Suprapubic skin (tissue), 4 donors: Measurements from ENCODE around the gene PTPN14. TPM values are rescaled to one million over a fixed set of nuclear protein-coding genes. Genes with fewer than 3 reads are reported as not detected.

Experiments
- DNase-seq, 2 donors: peaks; one replicate each; pipeline ENCODE4 v3.0.0-alpha.2; 2019; ENCODE audit warnings: low spot score in 2 of 2
- H3K27ac ChIP-seq: fragments of 200-600 bp; sonication (generic); one replicate; pipeline ENCODE4 v1.5.1; 2019
- H3K27me3 ChIP-seq: fragments of 200-600 bp; sonication (generic); one replicate; pipeline ENCODE4 v1.5.1; 2019
- H3K36me3 ChIP-seq: fragments of 200-600 bp; sonication (generic); one replicate; pipeline ENCODE4 v1.5.1; 2019
- H3K4me1 ChIP-seq: fragments of 200-600 bp; sonication (generic); one replicate; pipeline ENCODE4 v1.5.1; 2019
- H3K4me3 ChIP-seq: fragments of 200-600 bp; sonication (generic); one replicate; pipeline ENCODE4 v1.5.1; 2019; ENCODE audit warnings: mild to moderate bottlenecking
- H3K9me3 ChIP-seq: fragments of 200-600 bp; sonication (generic); one replicate; pipeline ENCODE4 v1.5.1; 2019
- EP300 ChIP-seq: sonication (generic); formaldehyde crosslinking; IDR thresholded peaks from one replicate; pipeline ENCODE4 v1.6.1; 2017; ENCODE audit warnings: antibody characterized with exemption
- POLR2A ChIP-seq, 2 donors: fragments of 450-650 bp; IDR thresholded peaks; one replicate each; pipeline ENCODE4 v1.6.1; 2017; ENCODE audit warnings: antibody characterized with exemption in 2 of 2, mild to moderate bottlenecking in 2 of 2, moderate library complexity in 2 of 2
- POLR2AphosphoS5 ChIP-seq, 3 donors: sonication (generic); formaldehyde crosslinking; IDR thresholded peaks; one replicate each; pipeline ENCODE4 v1.6.1; 2017; ENCODE audit warnings: antibody characterized with exemption in 3 of 3
- WGBS: methylation state at CpG from one replicate; pipeline ENCODE4 v1.1.5; 2018; 5-methylcytosine and 5-hydroxymethylcytosine counted together
- total RNA-seq, 4 donors: library from RNA; depleted of rRNA; stranded (reverse); fragments of >200 nt; gene quantifications; one replicate each; pipeline ENCODE4 v1.1.0, GENCODE V29; 2016
- TF ChIP-seq, protein P1 (sequence below), 2 donors: fragments of 200-600 bp in 1 of 2; fragments of 450-650 bp in 1 of 2; sonication (generic) in 1 of 2; IDR thresholded peaks; one replicate each; pipeline ENCODE4 v1.5.1; 2016 to 2019; ENCODE audit warnings: antibody characterized with exemption in 2 of 2, mild to moderate bottlenecking in 1 of 2, moderate library complexity in 1 of 2

Gene PTPN14
- total RNA-seq, 4 donors from 2014 or later = 67.9 to 159 (median 96.4) TPM

DNA sequence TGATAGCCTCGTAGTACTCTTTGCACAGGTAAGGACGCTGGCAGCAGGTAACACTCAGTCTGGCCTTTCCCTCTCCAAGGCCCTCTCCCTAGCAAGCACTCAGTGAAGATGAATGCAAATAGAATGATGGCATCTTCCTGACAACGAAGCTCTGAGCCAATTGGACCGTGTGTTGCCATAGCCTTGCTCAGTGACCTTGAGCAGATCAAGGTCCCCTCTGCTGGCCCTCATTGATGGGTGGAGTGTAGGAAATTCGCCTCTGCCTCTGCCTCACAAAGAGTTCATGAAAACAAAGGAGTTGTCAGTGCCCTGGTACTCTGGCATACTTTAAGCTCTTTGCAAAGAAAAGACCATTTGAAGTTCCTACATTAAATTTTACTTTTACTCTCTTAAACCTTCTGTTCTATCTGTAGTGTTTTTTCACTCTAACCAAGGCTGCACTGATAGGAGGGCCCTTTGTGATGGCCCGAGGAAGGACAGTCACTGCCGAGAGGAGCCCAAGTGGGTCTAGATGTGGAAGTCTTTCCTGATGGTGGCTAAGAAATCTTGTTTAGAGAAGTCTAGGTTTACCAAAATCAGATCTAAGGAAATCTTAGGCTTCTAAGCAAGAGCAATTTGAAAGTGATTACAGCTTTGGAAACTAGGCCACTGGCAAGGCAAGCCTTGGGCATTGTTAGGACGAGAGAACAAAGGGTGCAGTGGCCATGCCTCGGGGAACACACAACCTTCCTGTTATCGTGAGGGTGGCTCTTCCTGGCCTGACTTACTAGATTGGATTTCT lies 232.3 kb downstream of the PTPN14 start:
- H3K27me3 ChIP-seq = no peaks in the 10 kb centered on the region
- TF ChIP-seq POLR2AphosphoS5 (IDR thresholded peaks at IDR 0.05) (no peak), POLR2A (IDR thresholded peaks at IDR 0.05) (no peak)
- TF ChIP-seq, protein P1, sequence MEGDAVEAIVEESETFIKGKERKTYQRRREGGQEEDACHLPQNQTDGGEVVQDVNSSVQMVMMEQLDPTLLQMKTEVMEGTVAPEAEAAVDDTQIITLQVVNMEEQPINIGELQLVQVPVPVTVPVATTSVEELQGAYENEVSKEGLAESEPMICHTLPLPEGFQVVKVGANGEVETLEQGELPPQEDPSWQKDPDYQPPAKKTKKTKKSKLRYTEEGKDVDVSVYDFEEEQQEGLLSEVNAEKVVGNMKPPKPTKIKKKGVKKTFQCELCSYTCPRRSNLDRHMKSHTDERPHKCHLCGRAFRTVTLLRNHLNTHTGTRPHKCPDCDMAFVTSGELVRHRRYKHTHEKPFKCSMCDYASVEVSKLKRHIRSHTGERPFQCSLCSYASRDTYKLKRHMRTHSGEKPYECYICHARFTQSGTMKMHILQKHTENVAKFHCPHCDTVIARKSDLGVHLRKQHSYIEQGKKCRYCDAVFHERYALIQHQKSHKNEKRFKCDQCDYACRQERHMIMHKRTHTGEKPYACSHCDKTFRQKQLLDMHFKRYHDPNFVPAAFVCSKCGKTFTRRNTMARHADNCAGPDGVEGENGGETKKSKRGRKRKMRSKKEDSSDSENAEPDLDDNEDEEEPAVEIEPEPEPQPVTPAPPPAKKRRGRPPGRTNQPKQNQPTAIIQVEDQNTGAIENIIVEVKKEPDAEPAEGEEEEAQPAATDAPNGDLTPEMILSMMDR (IDR thresholded peaks at IDR 0.05) = no peak
- peaks cover 17% of the 10 kb centered on the region for H3K36me3 ChIP-seq
- H3K9me3 ChIP-seq = no peaks in the 10 kb centered on the region
- no peak for DNase-seq
- WGBS = 84% methylated on average over 10 of the region's 10 CpGs
- H3K4me3 ChIP-seq = no peak overlapping the region
- no peaks in the 10 kb centered on the region for H3K4me1 ChIP-seq
- H3K27ac ChIP-seq = no peak overlapping the region

DNA sequence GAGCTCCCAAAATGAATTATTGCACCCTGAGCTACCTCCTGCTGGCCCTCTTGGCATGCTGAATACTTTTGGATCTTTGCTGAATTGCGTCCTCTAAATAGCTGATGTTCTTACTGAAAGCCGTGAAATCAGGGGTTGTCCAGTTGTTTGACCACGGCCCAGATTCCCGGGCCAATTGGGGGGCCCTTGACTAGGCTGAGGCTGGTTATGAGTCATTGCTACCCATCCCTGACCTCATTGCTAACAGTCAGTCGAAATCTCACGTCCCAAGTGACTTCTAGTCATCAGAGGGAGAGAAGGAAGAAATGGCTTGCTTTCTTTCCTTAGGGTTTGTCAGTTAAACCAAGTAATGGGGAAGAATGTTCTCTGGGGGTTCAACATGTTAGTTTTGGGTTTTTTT lies 233.0 kb downstream of the PTPN14 start:
- no peaks in the 10 kb centered on the region for H3K4me1 ChIP-seq
- no peak overlapping the region for H3K27ac ChIP-seq
- no peaks in the 10 kb centered on the region for H3K27me3 ChIP-seq
- peaks cover 17% of the 10 kb centered on the region for H3K36me3 ChIP-seq
- H3K4me3 ChIP-seq = no peak overlapping the region
- TF ChIP-seq EP300 (no peak), POLR2AphosphoS5 (IDR thresholded peaks at IDR 0.05) (no peak), POLR2A (IDR thresholded peaks at IDR 0.05) (no peak)
- TF ChIP-seq, protein P1 (IDR thresholded peaks at IDR 0.05) = no peak
- no peaks in the 10 kb centered on the region for H3K9me3 ChIP-seq
- 49% methylated on average over 6 of the region's 6 CpGs for WGBS
- DNase-seq = no peak

DNA sequence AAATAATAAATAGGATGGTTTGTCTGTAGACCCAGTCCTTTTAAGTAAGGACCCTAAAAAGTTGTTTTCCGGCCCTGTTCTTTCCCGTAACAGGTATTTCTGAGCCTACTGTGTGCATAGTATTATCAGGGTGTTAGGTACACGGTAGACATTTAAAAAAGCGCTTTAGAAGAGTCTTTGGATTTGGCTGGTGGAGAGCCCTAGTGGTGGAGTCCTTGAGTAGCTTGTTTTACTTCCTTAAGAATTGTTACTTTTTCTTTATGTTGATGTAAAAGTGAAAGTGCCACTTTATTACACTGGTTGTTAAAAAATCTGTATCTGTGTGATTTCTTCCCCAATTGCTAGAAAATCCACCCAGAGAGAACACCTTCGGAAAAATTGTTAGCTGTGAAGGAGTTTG lies 233.7 kb downstream of the PTPN14 start:
- WGBS = 88% methylated on average over 5 of the region's 5 CpGs
- TF ChIP-seq, protein P1 (IDR thresholded peaks at IDR 0.05) = no peak
- TF ChIP-seq POLR2AphosphoS5 (IDR thresholded peaks at IDR 0.05) (no peak), POLR2A (IDR thresholded peaks at IDR 0.05) (no peak), EP300 (no peak)
- no peaks in the 10 kb centered on the region for H3K4me1 ChIP-seq
- H3K9me3 ChIP-seq = no peaks in the 10 kb centered on the region
- no peak for DNase-seq
- H3K36me3 ChIP-seq = peaks cover 17% of the 10 kb centered on the region
- no peak overlapping the region for H3K27ac ChIP-seq
- H3K27me3 ChIP-seq = no peaks in the 10 kb centered on the region
- no peak overlapping the region for H3K4me3 ChIP-seq

DNA sequence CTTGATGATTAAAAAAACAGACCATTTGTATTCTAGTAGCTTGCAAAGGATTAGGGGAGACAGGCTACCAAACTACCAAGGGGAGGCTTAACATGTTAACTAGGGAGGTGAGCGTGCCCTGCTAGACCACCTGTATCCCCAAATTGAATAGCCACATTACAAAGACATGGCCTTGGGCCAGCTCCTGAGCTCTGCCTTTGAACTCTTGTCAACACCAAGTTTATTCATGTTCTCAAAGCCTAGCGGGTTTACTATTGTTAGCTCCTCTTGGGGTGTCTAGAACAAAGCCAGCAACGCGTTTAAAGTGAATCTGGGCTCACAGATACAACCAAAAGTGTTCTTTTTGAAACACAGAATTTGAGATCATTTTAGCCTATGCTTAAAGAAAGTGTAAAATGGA lies 234.1 kb downstream of the PTPN14 start:
- no peak for DNase-seq
- Histone ChIP-seq H3K9me3 (no peaks in the 10 kb centered on the region), H3K36me3 (peaks cover 17% of the 10 kb centered on the region), H3K27ac (no peak overlapping the region), H3K4me1 (no peaks in the 10 kb centered on the region), H3K27me3 (no peaks in the 10 kb centered on the region), H3K4me3 (no peak overlapping the region)
- TF ChIP-seq EP300 (no peak), POLR2A (IDR thresholded peaks at IDR 0.05) (no peak), POLR2AphosphoS5 (IDR thresholded peaks at IDR 0.05) (no peak)
- TF ChIP-seq, protein P1 (IDR thresholded peaks at IDR 0.05) = no peak
- WGBS = 76% methylated on average over 4 of the region's 4 CpGs

DNA sequence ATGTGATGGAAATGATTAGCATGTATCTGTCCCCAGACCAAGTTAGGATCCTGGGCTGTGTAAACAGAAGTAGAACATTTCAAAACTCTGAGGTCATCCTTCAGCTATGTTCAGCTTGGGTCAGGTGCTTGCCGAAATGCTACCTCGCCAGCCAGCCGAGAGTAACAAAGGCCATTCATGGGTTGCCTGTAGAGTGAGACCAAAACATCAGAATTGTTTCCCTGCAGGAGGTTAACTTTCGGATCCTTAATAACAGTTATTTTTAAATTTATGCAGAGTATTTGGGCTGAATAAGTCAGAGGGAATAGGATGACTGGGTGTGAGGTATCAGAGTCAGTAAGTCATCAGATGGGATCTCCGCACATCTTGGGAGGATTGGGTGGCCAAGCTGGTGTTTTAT lies 234.8 kb downstream of the PTPN14 start:
- H3K27me3 ChIP-seq = no peaks in the 10 kb centered on the region
- no peak overlapping the region for H3K27ac ChIP-seq
- H3K9me3 ChIP-seq = no peaks in the 10 kb centered on the region
- 82% methylated on average over 5 of the region's 5 CpGs for WGBS
- no peak overlapping the region for H3K4me3 ChIP-seq
- H3K4me1 ChIP-seq = no peaks in the 10 kb centered on the region
- no peak for TF ChIP-seq POLR2A (IDR thresholded peaks at IDR 0.05)
- no peak for TF ChIP-seq POLR2AphosphoS5 (IDR thresholded peaks at IDR 0.05)
- TF ChIP-seq, protein P1 (IDR thresholded peaks at IDR 0.05) = no peak
- no peak for TF ChIP-seq EP300
- no peak for DNase-seq
- H3K36me3 ChIP-seq = peaks cover 17% of the 10 kb centered on the region
